Epithelial cell of prostate (primary cell): ENCODE results near the gene TMEM59L.

Experiments used
- DNase-seq: peaks from one replicate; pipeline ENCODE4 v3.0.0-alpha.2; 2011; ENCODE audit warnings: low read depth, low spot score
- H3K27ac ChIP-seq: fragments of 450-650 bp; 2 replicates; pipeline ENCODE4 v1.5.1; 2017; ENCODE audit warnings: mild to moderate bottlenecking

Gene TMEM59L

DNA sequence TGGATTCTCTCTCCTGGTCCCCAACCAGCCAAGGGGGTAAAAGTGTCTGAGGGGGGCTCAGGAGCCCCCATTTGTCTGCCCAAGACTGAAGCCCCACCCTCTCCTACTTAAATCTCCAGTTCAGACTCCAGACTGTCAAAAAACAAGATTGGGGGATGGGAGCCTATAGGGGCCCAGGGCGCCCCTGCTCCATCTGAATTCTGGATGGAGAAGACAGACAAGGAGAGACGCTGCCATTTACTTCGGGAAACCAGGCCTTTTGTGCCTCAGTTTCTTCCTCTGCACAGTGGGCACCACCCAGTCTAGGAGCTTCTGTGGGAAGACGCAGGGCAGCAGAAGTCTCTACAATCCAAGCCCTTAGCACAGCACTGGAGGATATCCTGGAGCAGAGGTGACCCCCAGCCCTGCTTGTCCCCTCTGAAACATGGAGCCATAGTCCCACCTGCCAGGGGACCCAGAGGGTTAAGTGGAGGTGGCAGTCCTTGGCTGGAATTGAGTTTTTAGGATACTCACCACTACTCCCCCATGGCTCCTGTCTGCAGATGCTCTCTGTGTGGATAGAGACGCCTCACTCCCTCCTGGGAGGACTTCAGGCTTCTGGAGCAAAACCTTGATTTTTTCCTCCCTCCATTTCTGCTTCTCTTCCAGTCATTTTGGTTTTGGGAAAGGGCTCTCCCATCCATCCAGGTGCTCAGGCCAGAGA lies 4.4 kb upstream of the TMEM59L start:
- H3K27ac ChIP-seq = no peak overlapping the region
- no peak for DNase-seq

DNA sequence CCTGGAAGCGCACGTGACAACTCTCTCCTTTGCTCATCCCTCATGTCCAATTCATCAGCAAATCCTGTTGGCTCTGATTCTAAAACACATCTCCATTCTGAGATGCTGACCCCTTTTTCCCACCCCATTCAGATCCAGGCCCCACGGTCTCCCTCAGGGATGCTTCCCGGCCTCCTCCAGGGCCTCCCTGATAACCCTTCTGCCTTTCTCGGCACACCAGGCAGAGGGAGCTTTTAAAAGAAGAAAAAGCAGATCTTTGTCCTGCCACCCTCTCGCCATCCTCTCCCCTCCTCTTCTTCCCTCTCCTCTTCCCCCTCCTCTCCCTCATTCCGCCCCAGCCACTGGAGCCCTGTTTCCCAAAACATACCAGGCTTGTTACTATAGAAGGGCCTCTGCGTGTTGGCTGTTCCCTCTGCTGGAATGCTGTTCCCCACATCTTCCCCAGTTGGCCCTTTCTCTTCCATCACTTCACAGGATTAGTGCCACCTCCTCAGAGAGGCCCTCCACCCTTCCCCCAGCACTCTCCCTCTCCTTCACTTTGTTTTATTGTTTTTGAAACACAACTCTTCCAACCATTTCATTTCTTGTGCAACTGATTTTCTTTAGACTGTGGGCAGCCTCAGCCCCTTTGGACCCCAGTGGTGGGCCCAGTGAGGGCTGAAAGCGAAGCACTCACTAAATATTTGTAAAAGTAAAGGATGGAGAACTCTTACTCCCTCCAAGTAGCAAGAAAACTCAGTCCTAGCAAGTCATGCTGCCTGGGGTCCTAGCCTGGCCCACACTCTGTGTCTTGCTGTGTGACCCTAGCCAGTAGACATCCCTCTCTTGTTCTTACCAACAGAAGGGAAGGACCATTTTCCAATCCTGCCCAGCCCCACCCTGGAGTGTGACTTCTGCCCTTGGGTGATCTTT lies 3.6 kb upstream of the TMEM59L start:
- no peak overlapping the region for H3K27ac ChIP-seq

DNA sequence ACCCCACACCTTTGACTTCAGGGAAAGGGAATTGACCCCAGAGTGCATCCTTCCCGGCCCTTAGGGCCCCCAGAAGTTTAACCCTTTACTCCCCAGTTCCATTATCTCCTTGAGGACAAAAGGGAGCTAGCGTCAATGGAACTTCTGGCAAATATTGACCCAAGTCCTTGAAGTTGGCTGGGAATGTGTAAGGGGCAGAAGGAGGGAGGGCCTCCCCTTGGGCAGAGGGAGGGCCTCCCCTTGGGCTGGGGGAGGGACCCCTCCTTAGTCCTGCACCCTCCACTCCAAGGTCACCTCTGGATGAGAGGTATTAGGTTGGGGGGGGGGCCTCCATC lies 3.0 kb upstream of the TMEM59L start:
- H3K27ac ChIP-seq = no peak overlapping the region
- no peak for DNase-seq

More for the DNA sequence above, 3.6 kb upstream of the TMEM59L start:
- no peak for DNase-seq

DNA sequence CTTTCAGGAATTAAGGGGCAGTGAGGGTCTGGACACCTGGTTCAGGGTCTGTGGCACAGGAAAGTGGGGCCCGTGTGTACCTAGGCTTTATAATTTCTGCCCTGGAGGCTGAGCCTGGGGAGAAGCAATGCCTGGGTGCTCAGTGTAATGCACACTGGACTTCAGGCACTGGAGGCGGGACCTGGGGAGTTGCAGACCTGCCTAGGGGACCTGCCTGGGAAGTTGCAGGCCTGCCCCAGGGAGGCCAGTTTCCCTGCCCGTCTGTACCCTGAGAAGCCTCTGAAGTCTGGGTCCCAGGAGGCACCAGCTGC lies 2.5 kb upstream of the TMEM59L start:
- no peak for DNase-seq
- no peak overlapping the region for H3K27ac ChIP-seq

DNA sequence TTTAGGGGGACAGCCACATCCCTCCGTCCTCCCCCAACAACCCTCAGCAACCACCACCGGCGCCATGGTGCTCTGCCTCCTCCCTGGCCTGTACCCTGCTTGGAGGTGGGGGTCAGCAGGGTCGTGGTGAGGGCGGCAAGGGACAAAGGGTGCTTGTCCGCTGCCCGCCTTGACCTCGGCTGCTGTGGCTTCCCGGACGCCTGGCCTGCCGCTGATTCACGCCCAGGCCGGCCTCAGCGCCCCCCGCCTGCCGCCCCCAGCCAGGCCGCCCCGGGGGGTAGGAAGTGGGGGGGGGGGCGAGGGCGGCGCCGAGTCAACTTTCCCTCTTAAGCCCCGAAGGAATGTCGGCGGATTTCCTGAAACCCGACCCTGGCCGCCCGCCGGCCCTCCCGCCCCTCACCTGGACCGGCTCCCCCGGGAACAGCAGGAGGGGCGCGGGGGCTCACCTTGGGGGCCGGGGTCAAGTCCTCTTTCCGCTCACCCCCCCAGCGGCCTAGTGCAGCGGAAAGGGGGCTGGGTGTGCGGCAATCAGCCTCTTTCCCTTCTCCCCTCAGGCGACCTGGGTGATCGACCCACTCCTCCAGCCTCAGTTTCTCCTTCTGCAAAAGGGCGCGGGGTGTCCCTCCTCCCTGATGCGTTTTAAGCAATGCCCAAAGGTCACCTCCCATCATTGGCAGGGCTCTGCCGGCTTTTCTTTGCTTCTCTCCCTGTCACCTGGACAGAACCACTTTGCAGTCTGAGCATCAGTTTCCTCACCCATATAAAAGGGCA lies 1.9 kb upstream of the TMEM59L start:
- no peak for DNase-seq
- H3K27ac ChIP-seq = no peak overlapping the region

DNA sequence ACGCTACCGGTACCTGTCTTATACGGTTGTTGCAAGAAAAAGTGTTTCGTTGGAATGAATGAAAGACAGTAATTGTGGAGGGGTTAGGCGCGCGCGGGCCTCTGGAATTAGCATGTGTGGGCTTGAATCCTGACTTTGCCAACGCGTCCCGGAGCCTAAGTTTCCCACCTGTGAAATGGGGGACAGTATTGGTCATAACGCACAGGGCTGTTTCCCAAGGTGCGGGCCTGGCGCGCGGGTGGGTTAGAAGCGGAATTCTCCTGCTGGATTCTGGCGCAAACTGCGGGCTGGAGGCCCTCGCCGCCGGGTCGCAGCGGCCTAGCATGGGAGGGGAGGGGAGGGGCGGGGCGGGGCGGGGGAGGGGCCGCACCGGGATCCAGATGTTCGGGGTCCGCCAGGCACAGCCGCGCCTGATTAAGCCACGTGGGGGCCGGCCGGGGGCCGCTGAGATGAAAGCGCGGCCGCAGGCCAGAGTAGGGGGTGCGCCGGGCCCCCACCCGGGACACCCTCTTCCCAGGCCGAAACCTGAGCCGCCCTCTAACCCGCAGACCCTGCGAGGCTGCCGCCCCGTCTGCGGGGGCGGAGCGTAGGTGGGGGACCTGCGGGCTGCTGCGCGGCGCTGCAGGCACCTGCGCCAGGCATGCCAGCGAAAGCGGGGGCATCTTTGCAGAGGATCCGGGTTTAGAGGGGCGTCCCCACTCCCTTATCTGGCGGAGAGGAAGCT lies 1.2 kb upstream of the TMEM59L start:
- no peak for DNase-seq
- H3K27ac ChIP-seq = no peak overlapping the region

DNA sequence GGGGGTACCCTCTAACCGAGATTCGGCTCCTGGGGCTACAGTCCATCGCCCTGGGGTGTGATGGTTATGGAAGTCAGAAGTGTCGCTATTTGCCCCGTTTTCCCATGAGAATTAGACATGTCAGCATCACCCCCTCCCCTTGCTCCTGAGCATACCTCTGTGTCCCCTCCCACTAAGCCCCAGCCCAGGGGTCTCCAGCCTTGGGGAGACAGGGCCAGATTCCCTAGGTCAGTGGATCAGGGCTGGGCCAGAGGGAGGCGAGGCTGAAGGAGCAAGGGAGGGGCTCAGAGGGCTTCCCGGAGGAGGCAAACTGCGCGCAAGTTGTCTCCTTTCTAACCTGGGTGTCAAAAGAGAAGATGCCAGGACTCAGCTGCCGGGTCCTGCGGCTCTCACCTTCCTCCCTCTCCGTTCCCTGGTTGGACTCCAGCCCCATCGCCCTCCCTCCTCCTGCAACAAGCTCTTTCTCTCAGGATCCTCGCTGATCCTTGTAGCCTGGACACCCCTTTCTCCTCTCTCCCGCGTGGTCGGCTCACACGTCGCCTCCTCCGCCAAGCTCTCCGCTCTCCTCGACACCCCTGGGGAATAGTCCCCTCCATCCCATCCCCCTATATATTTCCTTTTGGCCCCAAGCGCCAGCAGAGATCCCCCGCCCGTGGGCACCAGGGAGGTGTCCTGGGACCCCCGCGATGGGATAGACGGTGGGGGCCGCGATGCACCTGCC lies 459 bp upstream of the TMEM59L start:
- no peak overlapping the region for H3K27ac ChIP-seq
- DNase-seq = no peak

DNA sequence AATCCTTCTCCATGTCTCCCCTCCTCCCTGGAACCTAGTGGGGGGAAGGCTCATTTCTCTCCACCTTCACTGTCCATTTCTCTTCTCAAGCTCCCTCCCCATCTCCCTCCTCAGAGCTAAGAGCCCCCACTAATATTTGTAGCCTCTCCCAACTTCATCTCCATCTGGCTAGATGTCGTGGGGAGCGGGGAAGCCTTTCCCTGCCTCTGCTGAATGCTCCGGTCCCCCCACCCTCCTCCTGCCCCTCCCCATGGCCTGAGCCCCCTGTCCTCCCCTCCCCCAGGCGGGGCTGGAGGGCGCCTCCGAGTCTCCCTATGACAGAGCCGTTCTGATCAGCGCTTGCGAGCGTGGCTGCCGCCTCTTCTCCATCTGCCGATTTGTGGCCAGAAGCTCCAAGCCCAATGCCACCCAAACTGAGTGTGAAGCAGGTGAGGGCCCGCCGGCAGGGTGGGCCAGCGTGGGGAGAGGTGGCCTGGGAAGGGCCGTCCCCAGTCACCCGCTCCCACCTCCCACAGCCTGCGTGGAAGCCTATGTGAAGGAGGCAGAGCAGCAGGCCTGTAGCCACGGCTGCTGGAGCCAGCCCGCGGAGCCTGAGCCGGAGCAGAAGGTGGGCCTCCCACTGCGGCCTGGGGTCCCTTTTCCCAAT lies 1.0 kb downstream of the TMEM59L start:
- no peak for DNase-seq
- H3K27ac ChIP-seq = no peak overlapping the region

DNA sequence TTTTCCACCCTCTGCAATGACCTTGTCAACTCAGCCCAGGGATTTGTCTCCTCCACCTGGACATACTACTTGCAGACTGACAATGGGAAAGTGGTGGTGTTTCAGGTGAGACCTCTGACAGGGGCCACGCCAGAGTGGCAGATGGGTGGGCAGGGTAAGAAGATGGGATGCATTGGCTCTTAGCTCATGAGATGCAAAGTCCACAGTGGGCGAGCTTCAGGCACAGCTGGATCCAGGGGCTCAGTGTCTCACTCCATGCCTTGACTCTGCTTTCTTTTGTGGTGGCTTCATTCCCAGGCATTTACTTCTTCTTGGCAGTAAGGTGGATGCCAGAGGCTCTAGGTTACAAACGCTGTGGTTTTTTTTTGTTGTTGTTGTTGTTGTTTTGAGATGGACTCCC lies 3.4 kb downstream of the TMEM59L start:
- no peak overlapping the region for H3K27ac ChIP-seq
- no peak for DNase-seq

DNA sequence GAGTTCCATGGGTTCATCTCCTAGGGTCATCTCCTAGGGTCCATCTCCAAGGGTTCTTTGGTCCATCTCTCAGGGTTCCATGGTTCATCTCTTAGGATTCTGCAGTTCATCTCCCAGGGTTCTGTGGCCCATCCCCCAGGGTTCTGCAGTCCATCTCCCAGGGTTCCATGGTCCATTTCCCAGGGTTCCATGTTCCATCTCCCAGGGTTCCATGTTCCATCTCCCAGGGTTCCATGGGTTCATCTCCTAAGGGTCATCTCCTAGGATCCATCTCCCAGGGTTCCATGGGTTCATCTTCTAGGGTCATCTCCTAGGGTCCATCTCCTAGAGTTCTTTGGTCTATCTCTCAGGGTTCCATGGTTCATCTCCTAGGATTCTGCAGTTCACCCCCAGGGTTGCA lies 4.9 kb downstream of the TMEM59L start:
- no peak for DNase-seq
- no peak overlapping the region for H3K27ac ChIP-seq

DNA sequence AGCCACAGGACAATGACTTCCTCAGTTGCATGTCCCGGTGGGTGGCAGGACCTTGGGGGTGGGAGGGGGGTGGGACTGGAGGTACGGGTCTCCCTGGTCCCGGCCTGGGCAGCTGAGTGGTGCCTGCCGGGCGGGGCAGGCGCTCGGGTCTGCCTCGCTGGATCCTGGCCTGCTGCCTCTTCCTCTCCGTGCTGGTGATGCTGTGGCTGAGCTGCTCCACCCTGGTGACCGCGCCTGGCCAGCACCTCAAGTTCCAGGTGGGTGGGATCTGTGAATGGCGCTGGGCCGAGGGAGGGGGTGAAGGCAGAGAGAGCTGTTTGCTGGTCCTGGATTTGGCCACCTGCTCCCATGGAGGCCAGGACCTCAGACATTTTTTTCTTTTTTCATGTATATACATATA lies 5.6 kb downstream of the TMEM59L start:
- no peak overlapping the region for H3K27ac ChIP-seq
- DNase-seq = no peak

DNA sequence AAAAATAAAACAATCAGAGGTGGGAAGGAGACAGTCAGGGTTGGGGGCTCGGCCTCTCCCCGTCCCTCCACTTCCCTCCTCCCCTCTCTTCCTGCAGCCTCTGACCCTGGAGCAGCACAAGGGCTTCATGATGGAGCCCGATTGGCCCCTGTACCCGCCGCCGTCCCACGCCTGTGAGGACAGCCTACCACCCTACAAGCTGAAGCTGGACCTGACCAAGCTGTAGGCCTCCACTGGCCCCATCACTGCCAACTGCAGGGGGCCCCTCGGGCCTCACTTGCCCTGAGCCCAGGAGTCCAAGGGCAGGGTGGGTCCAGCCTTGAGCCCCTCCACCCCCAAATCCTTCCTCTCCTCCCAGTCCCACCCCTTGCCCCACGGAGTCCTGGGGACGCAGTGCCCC lies 7.6 kb downstream of the TMEM59L start:
- H3K27ac ChIP-seq = no peak overlapping the region
- DNase-seq = no peak

DNA sequence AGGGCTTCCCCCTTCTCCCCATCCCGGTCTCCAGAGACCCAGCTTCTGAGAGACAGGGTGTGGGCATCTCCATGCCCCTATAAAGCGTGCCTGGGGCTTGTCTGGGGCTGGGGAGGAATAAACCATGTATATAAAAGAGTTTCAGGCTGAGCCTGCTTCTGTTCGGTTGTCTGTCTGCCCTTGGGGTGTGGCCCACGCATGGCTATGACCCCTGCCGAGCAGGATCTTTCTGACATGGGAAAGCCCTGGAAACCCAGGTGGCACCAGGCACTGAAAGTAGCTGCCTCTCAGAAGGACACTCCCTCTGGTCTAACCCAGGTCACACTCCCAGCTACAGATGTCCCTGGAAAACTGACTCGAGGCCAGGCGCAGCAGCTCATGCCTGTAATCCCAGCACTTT lies 8.2 kb downstream of the TMEM59L start:
- no peak overlapping the region for H3K27ac ChIP-seq
- no peak for DNase-seq

DNA sequence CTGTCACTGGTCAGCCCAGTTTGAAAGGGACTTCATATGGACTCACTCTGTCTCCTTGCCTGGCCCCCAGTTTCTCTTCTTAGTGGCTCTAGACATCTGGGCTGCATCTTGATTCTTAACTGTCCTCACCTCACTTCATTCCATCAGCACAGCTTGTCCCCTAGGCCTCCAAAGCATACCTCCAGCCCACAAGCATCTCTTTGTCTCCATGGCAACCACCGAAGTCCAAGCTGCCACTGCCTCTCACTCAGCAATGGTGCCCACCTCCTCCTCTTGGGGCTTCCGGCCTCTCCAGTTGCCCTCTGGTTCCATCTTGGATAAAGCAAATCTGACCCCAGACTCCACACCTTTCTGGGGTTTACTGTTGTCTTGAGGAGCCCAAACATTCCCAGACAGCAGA lies 14.2 kb downstream of the TMEM59L start:
- no peak for DNase-seq

DNA sequence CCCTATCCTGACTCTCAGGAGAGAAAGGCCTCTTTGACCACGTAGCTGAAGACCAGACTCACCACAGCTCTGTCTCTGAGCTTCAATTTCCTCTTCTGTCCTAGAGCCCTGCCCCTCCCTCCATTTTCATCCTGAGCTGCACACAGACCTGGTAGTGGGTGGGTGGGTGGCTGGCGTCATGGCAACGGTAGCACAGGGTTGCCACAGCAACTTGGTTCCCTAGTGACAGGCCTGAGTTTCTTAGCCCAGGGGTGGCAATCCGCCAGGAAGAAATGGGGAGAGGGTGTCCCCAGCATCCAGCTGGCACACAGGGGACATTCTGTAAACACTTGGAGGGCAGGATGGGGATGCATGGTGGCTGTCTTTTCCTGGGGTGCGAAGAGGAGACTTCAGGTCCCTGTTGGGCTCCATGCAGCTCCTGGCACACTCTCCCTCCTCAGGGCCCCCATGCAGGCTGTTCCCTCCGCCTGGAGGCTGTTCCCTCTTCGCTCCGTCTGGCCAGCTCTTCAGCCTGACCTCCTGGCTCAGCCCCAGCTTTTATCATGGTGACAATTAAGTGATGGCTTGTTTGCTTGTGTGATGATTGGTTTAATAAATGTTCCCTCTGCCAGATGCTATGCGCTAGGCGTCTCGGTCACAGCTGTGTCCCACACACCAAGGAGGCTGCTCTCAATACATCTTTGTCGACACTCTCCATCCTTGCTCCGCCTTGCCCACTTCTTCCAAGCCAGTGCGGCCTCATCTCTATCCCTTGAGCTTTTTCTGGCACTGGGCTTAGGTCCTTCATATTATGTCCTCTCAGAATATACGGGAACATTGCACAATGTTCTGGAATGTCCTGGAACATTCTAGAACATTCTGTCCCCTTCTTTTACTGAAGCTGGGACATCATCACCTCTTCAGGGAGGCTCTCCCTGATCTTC lies 16.8 kb downstream of the TMEM59L start:
- no peak overlapping the region for H3K27ac ChIP-seq
- DNase-seq = no peak

More for the DNA sequence above, 14.2 kb downstream of the TMEM59L start:
- no peak overlapping the region for H3K27ac ChIP-seq

DNA sequence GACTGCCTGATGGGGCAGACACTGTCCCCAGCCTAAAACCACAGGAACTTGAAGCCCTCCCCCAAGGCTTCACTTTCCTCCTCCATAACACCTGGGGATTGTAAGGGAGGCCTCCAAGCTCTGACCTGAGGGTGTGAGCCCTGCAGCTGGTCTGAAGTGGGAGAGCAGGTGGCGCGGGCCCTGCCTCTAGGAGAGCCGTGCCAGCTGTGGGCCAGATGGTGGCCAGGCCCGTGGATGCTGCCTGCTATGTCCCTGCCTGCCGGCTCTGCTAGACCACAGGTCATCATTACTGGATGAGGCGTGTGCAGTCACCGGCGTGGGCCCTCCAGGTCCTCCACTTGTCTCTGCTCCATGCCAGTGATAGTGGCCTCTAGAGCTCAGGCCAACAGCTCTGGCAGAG lies 20.7 kb downstream of the TMEM59L start:
- no peak for DNase-seq

DNA sequence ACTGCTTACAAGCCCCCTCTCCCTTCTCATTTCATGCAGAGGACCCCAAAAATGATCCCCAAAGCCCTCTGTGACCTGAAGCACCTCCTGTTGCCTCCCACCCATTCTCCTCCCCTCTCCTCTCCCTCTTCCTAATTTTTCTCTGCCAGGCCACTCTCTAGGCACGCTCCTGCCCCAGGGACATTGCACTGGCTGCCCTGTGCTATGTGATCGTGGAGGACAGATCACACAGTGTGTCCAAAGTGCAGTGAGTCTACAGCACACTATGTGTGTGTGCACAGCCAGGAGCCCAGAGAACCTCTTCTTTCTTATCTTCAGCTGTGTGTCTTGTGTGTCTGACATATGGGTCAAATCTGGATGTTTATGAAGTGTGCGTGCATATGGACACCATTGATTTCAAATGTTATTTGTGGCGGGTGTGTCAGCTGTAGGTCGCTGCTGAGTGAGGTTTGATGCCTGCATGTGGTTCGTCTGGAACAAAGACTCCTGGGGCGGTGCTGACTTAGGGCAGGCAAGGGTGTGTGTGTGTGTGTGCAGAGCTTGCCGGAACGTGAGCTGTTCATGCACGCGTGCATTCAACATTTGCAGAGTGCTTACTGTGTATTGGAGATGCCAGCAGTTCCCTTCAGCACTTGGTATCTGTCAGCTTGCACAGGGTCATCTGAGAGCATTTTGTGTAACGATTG lies 22.1 kb downstream of the TMEM59L start:
- DNase-seq = no peak

More for the DNA sequence above, 20.7 kb downstream of the TMEM59L start:
- no peak overlapping the region for H3K27ac ChIP-seq

DNA sequence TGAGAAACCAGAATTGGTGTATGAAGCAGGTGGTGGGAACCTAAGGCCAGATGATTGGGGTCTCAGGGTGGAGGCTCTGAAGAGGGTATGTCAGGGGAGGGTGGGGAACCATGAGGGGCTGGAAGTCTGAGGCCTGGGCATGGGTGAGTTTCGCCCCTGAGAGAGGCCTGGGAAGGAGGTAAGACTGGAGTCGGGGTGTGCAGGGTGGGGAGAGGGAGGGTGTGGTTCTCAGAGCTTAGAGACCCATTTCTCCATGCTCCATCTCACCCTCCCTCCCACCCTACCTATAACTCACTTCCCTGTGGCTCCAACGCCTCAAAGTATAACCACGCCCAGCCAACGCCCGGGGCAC lies 23.1 kb downstream of the TMEM59L start:
- no peak for DNase-seq
- H3K27ac ChIP-seq = no peak overlapping the region

More for the DNA sequence above, 22.1 kb downstream of the TMEM59L start:
- no peak overlapping the region for H3K27ac ChIP-seq
